ENCODE data around the gene SLC25A12. TPM values are rescaled to one million over a fixed set of nuclear protein-coding genes. Genes with fewer than 3 reads are reported as not detected.

Gene SLC25A12
- polyA plus RNA-seq, 1 donor from 2014 or later: 122 TPM

- Histone ChIP-seq H3K9ac (ENCODE audit: low read length) (peak overlapping the region; percentile 61), H3K9me3 (ENCODE audit: low read length) (no peaks in the 10 kb centered on the region), H3K4me3 (ENCODE audit: low read length) (peak overlapping the region; percentile 87), H3K27me3 (ENCODE audit: insufficient read depth, low read depth, low read length) (no peaks in the 10 kb centered on the region), H3F3A (ENCODE audit: insufficient read depth, low read length, poor library complexity, severe bottlenecking) (no peaks in the 10 kb centered on the region), H3K79me2 (replicated peaks; ENCODE audit: insufficient read depth, low read length) (peaks cover 44% of the 10 kb centered on the region), H3K36me3 (ENCODE audit: insufficient read depth, low read length) (no peaks in the 10 kb centered on the region), H3K4me2 (ENCODE audit: low read length) (peak overlapping the region; percentile 78), H3K27ac (ENCODE audit: low read length) (peak overlapping the region; percentile 81), H4K20me1 (ENCODE audit: insufficient read depth) (no peaks in the 10 kb centered on the region), H3K9me2 (ENCODE audit: insufficient read depth, low read length) (no peaks in the 10 kb centered on the region), H2AFZ (ENCODE audit: low read depth, low read length) (peak overlapping the region; percentile 43)
- TF ChIP-seq, protein P1, sequence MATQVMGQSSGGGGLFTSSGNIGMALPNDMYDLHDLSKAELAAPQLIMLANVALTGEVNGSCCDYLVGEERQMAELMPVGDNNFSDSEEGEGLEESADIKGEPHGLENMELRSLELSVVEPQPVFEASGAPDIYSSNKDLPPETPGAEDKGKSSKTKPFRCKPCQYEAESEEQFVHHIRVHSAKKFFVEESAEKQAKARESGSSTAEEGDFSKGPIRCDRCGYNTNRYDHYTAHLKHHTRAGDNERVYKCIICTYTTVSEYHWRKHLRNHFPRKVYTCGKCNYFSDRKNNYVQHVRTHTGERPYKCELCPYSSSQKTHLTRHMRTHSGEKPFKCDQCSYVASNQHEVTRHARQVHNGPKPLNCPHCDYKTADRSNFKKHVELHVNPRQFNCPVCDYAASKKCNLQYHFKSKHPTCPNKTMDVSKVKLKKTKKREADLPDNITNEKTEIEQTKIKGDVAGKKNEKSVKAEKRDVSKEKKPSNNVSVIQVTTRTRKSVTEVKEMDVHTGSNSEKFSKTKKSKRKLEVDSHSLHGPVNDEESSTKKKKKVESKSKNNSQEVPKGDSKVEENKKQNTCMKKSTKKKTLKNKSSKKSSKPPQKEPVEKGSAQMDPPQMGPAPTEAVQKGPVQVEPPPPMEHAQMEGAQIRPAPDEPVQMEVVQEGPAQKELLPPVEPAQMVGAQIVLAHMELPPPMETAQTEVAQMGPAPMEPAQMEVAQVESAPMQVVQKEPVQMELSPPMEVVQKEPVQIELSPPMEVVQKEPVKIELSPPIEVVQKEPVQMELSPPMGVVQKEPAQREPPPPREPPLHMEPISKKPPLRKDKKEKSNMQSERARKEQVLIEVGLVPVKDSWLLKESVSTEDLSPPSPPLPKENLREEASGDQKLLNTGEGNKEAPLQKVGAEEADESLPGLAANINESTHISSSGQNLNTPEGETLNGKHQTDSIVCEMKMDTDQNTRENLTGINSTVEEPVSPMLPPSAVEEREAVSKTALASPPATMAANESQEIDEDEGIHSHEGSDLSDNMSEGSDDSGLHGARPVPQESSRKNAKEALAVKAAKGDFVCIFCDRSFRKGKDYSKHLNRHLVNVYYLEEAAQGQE (IDR thresholded peaks at IDR 0.05; ENCODE audit: borderline replicate concordance): no peak
- TF ChIP-seq EZH2 (IDR thresholded peaks at IDR 0.05; ENCODE audit: borderline replicate concordance, insufficient read depth, low read length, poor library complexity, severe bottlenecking) (no peak), RAD21 (conservative IDR thresholded peaks at IDR 0.05) (no peak), MXI1 (conservative IDR thresholded peaks at IDR 0.05; ENCODE audit: poor library complexity, severe bottlenecking) (no peak), POLR2AphosphoS5 (IDR thresholded peaks at IDR 0.05) (no peak), EP300 (conservative IDR thresholded peaks at IDR 0.05; ENCODE audit: poor library complexity, severe bottlenecking) (no peak), TAF1 (IDR thresholded peaks at IDR 0.05; ENCODE audit: low read depth) (no peak), SMC3 (conservative IDR thresholded peaks at IDR 0.05; ENCODE audit: poor library complexity) (no peak)
- TF ChIP-seq, protein P2, sequence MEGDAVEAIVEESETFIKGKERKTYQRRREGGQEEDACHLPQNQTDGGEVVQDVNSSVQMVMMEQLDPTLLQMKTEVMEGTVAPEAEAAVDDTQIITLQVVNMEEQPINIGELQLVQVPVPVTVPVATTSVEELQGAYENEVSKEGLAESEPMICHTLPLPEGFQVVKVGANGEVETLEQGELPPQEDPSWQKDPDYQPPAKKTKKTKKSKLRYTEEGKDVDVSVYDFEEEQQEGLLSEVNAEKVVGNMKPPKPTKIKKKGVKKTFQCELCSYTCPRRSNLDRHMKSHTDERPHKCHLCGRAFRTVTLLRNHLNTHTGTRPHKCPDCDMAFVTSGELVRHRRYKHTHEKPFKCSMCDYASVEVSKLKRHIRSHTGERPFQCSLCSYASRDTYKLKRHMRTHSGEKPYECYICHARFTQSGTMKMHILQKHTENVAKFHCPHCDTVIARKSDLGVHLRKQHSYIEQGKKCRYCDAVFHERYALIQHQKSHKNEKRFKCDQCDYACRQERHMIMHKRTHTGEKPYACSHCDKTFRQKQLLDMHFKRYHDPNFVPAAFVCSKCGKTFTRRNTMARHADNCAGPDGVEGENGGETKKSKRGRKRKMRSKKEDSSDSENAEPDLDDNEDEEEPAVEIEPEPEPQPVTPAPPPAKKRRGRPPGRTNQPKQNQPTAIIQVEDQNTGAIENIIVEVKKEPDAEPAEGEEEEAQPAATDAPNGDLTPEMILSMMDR (IDR thresholded peaks at IDR 0.05; ENCODE audit: poor library complexity, severe bottlenecking): no peak
Observed at GRCh38 chr2:171923206-171923605, 29.2 kb upstream of the SLC25A12 start.

DNA sequence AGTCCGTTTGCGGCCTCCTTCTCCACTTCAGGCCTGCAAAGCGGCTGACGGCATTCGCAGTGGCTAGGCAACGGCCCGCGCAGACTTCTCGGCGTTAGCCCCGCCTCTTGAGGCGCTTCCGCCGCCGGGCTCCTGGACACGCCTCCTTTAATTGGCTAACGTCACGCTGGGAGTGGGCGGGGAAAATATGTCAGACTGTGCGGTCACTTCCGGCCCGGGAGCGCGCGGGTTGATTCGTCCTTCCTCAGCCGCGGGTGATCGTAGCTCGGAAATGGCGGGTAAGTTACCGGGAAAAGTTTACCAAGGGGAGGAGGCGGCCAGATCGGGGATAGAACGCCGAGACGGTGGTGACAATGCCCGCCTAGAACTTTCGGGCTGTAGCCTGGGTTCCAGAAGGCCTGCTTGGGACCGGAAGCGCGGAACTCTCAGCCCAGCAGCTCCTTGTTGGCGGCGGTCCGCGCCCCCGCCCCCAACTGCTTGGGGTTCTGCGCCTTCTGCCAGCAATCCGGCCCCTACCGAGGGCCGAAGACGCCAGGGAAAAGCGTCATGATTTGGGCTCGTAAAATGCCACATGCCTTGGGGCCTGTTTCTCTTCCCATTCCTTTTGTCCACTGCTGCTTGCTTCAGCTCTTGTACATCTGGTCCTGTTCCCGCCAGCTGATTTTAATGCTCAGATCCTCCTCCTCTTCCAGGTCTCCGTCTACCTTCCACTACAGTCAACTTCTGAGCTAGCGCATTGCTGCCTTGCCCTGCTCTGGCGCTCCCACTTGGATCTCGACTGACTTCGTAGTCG, 28.4 kb upstream of the SLC25A12 start, which contains the start of gene HAT1:
TSS of gene HAT1 (plus strand) at position 232 of the 793 bp plus-strand sequence. CDS start at position 272, 40 bp downstream.
- H3K4me3 ChIP-seq (ENCODE audit: low read length): peak within 1 kb of the TSS; percentile 87
- no peaks in the 10 kb centered on the region for H3K9me2 ChIP-seq (ENCODE audit: insufficient read depth, low read length)
- H3K27ac ChIP-seq (ENCODE audit: low read length): peak within 1 kb of the TSS; percentile 81
- peak within 1 kb of the TSS; percentile 91 for H3K4me2 ChIP-seq (ENCODE audit: low read length)
- H3K27me3 ChIP-seq (ENCODE audit: insufficient read depth, low read depth, low read length): no peaks in the 10 kb centered on the region
- peaks cover 40% of the 10 kb centered on the region for H3K79me2 ChIP-seq (replicated peaks; ENCODE audit: insufficient read depth, low read length)
- no peaks in the 10 kb centered on the region for H3K9me3 ChIP-seq (ENCODE audit: low read length)
- no peaks in the 10 kb centered on the region for H3F3A ChIP-seq (ENCODE audit: insufficient read depth, low read length, poor library complexity, severe bottlenecking)
- TF ChIP-seq POLR2AphosphoS5 (IDR thresholded peaks at IDR 0.05) (peak; percentile 64), EP300 (conservative IDR thresholded peaks at IDR 0.05; ENCODE audit: poor library complexity, severe bottlenecking) (peak; percentile 67), MXI1 (conservative IDR thresholded peaks at IDR 0.05; ENCODE audit: poor library complexity, severe bottlenecking) (peak; percentile 85), EZH2 (IDR thresholded peaks at IDR 0.05; ENCODE audit: borderline replicate concordance, insufficient read depth, low read length, poor library complexity, severe bottlenecking) (no peak), RAD21 (conservative IDR thresholded peaks at IDR 0.05) (peak; percentile 47), SMC3 (conservative IDR thresholded peaks at IDR 0.05; ENCODE audit: poor library complexity) (peak; percentile 46), TAF1 (IDR thresholded peaks at IDR 0.05; ENCODE audit: low read depth) (peak; percentile 40)
- TF ChIP-seq, protein P2 (IDR thresholded peaks at IDR 0.05; ENCODE audit: poor library complexity, severe bottlenecking): no peak
- TF ChIP-seq, protein P1 (IDR thresholded peaks at IDR 0.05; ENCODE audit: borderline replicate concordance): no peak
- peak within 1 kb of the TSS; percentile 67 for H2AFZ ChIP-seq (ENCODE audit: low read depth, low read length)
- H4K20me1 ChIP-seq (ENCODE audit: insufficient read depth): no peaks in the 10 kb centered on the region
- peak within 1 kb of the TSS; percentile 72 for H3K9ac ChIP-seq (ENCODE audit: low read length)
- no peaks in the 10 kb centered on the region for H3K36me3 ChIP-seq (ENCODE audit: insufficient read depth, low read length)

Data from neural cell (in vitro differentiated cells).